Measurements from ENCODE around the gene SGCA.

SGCA gene

GRCh38 chr17:50221864-50222545 lies 56.2 kb downstream of the SGCA start:
- DNase-seq (ENCODE audit: low read depth in 2 of 2), result no peak

- DNase-seq (ENCODE audit: low read depth in 2 of 2), result no peak
Observed at GRCh38 chr17:50222922-50223321, 57.1 kb downstream of the SGCA start.

All from stimulated activated CD8-positive, alpha-beta memory T cell treated with anti-CD3 and anti-CD28 coated beads, Interleukin-7, amount 100 ng/mL, for 4 hours (primary cell).